Activated gamma-delta T cell treated with Interleukin-2 at 50 U/mL for 16 hours (primary cell): Measurements from ENCODE around the gene SSPN.

Experiments used
- DNase-seq: peaks from one replicate; pipeline ENCODE4 v3.0.0-alpha.2; 2020

The SSPN gene, protein sequence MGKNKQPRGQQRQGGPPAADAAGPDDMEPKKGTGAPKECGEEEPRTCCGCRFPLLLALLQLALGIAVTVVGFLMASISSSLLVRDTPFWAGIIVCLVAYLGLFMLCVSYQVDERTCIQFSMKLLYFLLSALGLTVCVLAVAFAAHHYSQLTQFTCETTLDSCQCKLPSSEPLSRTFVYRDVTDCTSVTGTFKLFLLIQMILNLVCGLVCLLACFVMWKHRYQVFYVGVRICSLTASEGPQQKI

DNA sequence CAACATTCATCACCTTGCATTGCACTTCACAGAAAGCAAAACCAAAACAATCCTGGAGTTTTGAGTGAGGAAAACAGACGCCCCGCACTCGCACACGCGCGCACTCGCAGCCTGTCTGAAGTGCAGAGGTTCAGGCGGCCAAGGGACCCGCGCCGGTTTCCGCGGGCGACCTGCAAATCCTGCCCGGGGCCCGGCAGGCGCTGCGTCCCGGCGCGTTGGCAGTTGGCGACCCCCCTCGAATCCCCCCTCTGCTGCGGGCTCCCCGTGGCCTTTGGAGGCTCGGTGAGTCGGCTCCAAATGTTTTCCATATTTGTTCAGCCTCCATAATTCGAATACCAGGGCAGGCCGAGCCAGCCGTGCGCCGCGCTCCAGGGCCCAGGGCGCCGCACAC is at the start of gene SSPN:
SSPN (plus strand) TSS at position 324 of the 391 bp plus-strand sequence. CDS start 100 bp downstream, outside the sequence.
- DNase-seq: no peak

GRCh38 chr12:26148291-26148690 is 47.1 kb upstream of the SSPN start:
- no peak for DNase-seq

GRCh38 chr12:26149968-26150500 is 45.3 kb upstream of the SSPN start:
- DNase-seq: no peak

- no peak for DNase-seq
Observed at GRCh38 chr12:26150736-26151450, 44.5 kb upstream of the SSPN start.

- no peak for DNase-seq
Observed at GRCh38 chr12:26152507-26153102, 42.8 kb upstream of the SSPN start.

GRCh38 chr12:26153421-26154154 is 41.8 kb upstream of the SSPN start:
- no peak for DNase-seq

DNA sequence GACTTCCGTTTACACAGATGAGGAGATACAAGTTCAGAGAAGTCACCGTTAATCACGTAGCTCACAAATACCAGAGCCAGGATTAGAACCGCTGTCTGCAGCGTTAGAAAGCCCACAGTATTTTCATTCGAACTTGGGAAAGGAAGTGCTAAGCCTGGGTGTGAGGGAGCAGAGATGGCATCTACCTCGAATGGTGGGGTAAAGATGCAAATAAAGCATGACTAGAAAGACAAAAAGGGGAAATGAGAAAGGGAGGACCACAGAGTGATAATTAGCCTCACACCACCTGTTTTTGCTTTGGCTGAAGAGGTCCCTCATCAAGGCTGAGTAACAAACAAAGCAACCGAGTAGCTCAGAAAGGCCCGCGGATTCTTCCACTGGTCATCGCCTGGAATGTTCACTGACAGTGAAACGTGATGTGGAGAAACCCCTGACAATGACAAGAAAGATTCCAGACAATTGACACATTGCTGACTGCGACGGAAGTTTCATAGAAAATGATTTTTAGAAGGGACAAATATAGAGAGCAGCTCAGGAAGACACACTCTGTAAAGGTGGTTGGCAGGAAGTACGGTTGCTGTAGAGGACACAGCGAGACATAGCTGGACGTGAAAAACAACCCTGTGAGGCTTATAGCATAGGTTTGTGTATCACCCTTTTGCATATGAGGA is 39.0 kb upstream of the SSPN start:
- DNase-seq: no peak

- DNase-seq: no peak
Observed at GRCh38 chr12:26157001-26157400, 38.4 kb upstream of the SSPN start.

DNA sequence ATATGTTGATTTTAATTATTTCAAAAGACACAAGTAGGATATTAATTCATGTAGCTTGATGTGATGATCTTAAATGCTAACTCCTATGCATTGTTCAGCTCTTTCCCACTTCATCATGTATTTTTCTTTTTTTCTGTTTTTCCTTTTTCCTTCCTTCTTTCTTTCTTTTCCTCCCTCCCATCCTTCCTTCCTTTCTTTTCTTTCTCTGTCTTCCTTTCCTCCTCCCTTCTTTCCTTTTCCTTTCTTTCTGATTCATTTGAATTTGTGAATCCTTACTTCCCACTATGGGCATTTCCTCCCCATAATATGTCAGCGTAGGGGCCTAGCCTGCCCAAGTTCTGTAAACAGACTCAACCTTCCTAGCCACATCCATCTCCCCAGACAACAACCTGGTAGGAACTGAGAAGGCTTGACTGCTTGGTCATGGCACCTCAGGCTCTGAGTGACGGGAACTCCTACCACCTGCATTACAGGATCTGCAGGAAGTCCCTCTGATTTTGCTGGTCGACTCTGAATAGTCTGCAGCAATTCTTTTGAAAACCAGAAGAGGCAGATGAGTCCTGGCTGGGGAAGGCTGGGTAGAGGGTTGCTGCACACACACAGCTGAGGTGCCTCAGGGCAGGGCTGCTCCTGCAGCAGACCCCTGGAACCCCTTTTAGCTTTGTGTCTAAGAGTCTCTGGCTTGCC is 37.2 kb upstream of the SSPN start:
- DNase-seq: no peak

DNA sequence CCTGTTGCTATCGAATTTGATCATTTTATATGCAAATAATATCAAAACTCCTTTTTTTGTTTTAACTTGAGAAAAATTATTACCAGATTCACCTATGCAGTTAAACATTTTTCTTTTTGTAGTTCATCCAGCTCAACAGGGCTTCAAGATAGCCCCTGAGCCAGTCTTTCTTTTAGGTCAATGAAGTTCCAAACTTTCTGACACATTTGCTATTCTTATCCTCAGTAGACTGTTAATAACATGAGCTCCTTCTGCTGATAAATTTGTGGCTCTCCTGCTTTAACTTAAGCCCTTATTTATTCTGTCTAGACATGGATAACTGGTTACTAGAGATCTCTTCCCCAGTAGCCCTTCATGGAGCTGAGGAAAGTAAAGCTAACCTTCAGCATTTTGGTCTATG is 33.2 kb upstream of the SSPN start:
- DNase-seq: no peak

DNA sequence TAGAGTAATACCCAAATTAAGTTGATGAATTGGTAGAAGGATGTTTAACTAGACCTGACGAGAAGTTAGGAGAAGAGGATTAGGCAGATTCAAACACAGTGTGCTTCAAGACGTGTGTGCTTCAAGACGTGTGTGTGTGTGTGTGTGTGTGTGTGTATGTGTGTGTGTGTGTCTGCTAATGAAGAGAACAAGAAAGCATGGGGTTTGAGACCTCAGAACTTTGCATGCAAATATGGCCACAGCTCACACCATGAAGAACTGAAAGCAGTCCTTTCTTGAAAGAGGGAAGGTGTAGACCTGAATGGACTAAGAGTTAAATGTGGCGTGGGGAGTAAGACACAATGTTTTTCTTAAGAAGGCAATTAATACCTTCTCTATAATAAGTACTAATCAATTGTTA is 32.5 kb upstream of the SSPN start:
- DNase-seq: no peak

- DNase-seq: no peak
Observed at GRCh38 chr12:26164118-26164517, 31.3 kb upstream of the SSPN start.

DNA sequence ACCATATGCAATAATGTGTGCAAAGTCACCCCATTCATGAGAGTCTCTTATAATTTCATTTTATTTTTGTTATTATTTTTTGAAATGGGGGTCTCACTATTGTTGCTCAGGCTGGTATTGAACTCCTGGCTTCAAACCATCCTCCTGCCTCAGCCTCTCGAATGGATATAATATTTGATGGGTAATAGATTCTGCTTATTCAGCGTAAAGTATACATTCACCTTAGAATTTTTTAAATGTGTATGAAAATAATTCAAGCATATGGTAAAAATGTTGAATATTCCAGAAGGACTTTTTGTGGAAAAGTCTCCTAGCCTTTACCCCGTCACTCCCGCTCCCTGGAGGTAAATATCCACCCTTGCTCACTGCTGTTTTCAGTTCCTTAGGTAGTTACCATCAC is 23.4 kb upstream of the SSPN start:
- no peak for DNase-seq

DNA sequence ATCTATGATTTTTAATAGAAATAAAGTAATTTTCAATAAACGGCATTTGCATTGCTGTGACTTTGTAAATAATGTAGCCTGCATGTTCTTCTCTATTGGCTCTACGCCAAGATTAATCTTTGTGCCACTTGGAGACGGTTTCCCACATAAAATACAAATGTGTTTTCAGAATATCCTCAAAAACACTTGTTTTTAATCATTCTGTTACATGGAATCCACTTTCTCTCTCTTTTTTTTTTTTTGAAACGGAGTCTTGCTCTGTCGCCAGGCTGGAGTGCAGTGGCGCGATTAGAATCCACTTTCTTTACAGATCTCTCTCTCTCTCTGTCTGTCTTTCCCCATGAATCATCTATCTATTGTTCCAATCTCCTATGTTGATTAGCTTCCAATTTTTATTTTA is 22.8 kb upstream of the SSPN start:
- no peak for DNase-seq

DNA sequence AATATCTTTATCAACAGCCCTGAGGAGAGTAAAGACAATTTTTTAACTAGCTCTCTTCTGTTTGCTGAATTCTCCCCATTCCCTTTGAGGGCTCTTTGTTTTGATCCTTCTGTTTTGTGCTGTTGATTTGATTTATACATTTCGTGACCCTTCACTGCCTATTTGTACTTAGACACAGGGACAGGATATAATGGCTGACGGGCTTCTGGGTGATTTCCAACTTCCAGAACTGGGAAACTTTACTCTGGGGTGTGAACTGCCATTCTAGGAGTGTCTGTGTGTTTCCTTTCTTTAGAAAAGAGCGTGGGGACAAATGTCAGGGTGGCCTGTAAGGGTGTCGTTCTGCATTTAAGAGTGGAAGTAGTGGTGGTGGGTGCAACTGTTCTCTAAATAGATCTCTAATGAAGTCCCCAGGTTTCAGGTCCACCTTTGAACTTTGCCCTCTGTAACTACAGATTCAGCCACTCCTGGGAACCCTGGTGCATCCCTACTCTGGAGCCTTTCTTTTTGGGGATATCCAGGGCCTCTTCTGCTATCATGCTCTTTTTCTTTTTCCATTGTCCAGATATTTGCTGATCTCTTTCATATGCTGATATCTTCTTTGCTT is 22.3 kb upstream of the SSPN start:
- DNase-seq: no peak

DNA sequence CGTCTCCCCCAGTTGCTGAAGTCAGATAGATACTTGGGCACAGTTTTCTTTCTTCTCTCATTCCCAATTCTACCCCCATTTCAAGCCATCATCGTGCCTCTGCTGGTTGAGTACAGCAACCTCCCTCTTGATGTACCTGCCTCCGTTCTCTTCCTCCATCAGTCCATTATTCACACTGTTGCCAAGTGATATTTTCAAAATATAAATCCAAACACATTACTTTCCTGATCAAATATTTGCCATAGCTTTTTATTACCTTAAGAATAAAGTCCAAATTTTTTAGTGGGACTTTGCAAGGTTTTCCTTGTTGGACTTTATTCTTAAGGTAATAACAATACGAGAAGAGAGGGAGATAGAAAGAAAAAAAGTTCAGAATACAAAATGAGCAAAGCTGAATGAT is 18.6 kb upstream of the SSPN start:
- no peak for DNase-seq

- no peak for DNase-seq
Observed at GRCh38 chr12:26177283-26177682, 18.1 kb upstream of the SSPN start.

GRCh38 chr12:26179826-26180225 is 15.5 kb upstream of the SSPN start:
- DNase-seq: no peak

DNA sequence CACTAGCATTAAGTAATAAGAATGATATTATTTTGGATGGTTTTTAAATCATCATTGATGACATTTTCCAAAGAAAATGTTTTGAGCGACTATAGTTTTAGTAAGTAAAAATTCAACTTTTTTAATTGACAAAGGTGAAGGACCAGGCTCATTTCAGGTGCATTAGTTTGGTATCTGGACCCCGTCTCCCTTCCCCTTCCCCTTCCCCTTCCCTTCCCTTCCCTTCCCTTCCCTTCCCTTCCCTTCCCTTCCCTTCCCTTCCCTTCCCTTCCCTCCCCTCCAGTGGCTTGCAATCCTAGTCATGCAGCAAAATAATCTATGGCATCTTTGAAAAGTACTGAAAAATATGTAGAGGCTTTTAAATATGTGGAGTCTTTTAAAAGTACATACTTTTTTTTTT is 13.0 kb upstream of the SSPN start:
- DNase-seq: no peak

DNA sequence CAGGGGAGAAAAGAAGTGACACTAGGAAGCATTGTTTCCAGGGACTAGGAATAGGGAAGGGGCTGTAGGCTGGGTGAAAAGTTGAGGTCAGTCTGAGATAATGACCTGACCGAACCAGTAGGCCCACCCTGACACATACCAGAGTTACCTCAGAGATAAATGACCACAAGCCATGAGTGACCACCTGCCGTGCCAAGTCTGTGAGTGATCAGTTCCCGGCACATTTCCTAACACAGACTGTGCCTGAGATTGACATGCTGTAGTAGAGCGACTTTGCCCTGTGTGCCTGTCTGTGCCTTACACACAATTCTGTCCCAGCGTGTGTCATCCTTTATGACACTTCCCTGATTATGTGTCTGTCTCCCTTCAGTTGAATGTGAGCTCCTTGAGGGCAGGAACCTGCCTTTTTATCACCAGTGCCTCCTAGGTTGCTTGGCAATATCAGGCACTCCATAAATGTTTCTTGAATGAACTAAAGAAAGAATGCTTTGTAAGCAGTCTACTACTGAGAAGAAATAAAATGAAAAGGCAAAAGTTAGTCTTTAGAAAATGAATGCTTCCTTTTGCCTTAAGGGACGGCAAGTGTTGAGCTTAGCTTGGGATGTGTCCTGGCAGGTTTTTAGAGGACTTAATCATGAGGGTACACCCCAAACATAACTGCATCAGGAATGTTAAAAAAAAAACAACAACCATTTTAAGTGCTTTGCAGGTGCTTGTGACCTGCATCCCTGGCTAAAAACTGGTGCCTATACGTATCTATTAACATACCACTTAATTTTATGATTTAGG is 9.6 kb upstream of the SSPN start:
- DNase-seq: no peak
